ENCODE measurements around the gene NUFIP2. TPM values are rescaled to one million over a fixed set of nuclear protein-coding genes. Genes with fewer than 3 reads are reported as not detected.
A peak's percentile ranks its signal among the peaks of the same experiment; 100 is the strongest.

Gene NUFIP2
- total RNA-seq, 1 donor from 2014 or later = 90.7 TPM

GRCh38 chr17:29209073-29209472, 84.9 kb downstream of the NUFIP2 start:
- Histone ChIP-seq H2AFZ (replicated peaks) (peak overlapping the region; percentile 85), H3K9me3 (ENCODE audit: low read depth) (no peaks in the 10 kb centered on the region), H3K27ac (no peak overlapping the region), H3K4me2 (no peak overlapping the region), H3K36me3 (no peaks in the 10 kb centered on the region), H3K9ac (no peak overlapping the region), H4K20me1 (ENCODE audit: low read depth) (no peaks in the 10 kb centered on the region), H3K79me2 (ENCODE audit: low read depth) (no peaks in the 10 kb centered on the region), H3K27me3 (no peaks in the 10 kb centered on the region), H3F3A (ENCODE audit: low read depth) (peaks cover 5% of the 10 kb centered on the region), H3K4me1 (peaks cover 19% of the 10 kb centered on the region), H3K4me3 (no peak overlapping the region)
- H3K27ac Mint-ChIP-seq = no peak overlapping the region
- no peaks in the 10 kb centered on the region for H3K9me3 Mint-ChIP-seq
- no peak for DNase-seq (ENCODE audit: low spot score)
- H3K27me3 Mint-ChIP-seq (ENCODE audit: insufficient read depth, low read depth) = peaks cover 3% of the 10 kb centered on the region
- H3K36me3 Mint-ChIP-seq = no peaks in the 10 kb centered on the region
- TF ChIP-seq EZH2 (IDR thresholded peaks at IDR 0.05) (no peak), EZH2phosphoT487 (IDR thresholded peaks at IDR 0.05) (no peak), CTCF (IDR thresholded peaks at IDR 0.05) (no peak)
- no peak overlapping the region for H3K4me3 Mint-ChIP-seq
- peaks cover 16% of the 10 kb centered on the region for H3K4me1 Mint-ChIP-seq

GRCh38 chr17:29207975-29208374, 86.0 kb downstream of the NUFIP2 start:
- TF ChIP-seq EZH2phosphoT487 (IDR thresholded peaks at IDR 0.05) = no peak
- Mint-ChIP-seq H3K4me1 (peaks cover 16% of the 10 kb centered on the region), H3K9me3 (no peaks in the 10 kb centered on the region), H3K36me3 (no peaks in the 10 kb centered on the region), H3K27me3 (ENCODE audit: insufficient read depth, low read depth) (peaks cover 1% of the 10 kb centered on the region), H3K4me3 (no peak overlapping the region), H3K27ac (peak overlapping the region; percentile 59)
- H3K4me3 ChIP-seq = no peak overlapping the region
- no peak overlapping the region for H3K4me2 ChIP-seq
- H3K79me2 ChIP-seq (ENCODE audit: low read depth) = no peaks in the 10 kb centered on the region
- H3K9ac ChIP-seq = no peak overlapping the region
- H3K36me3 ChIP-seq = no peaks in the 10 kb centered on the region
- peak overlapping the region; percentile 20 for H2AFZ ChIP-seq (replicated peaks)
- no peak for DNase-seq (ENCODE audit: low spot score)
- no peaks in the 10 kb centered on the region for H4K20me1 ChIP-seq (ENCODE audit: low read depth)
- no peak overlapping the region for H3K27ac ChIP-seq
- no peaks in the 10 kb centered on the region for H3K27me3 ChIP-seq
- no peaks in the 10 kb centered on the region for H3K9me3 ChIP-seq (ENCODE audit: low read depth)
- peaks cover 26% of the 10 kb centered on the region for H3K4me1 ChIP-seq
- peaks cover 5% of the 10 kb centered on the region for H3F3A ChIP-seq (ENCODE audit: low read depth)

Other genes starting within 250 kb of the NUFIP2 start
- 11.6 and 24.8 TPM in 2 replicates for gene MYO18A, start 113.8 kb downstream of the NUFIP2 start, total RNA-seq (ENCODE audit: low replicate concordance)
- gene CRYBA1, start 47.3 kb downstream of the NUFIP2 start, total RNA-seq (ENCODE audit: low replicate concordance) = 0.84 and 1.0 TPM in 2 replicates
- 83.9 and 125 TPM in 2 replicates for gene TAOK1, start 96.2 kb upstream of the NUFIP2 start, total RNA-seq (ENCODE audit: low replicate concordance)